Trophoblast cell (in vitro differentiated cells and primary cell): ENCODE data around the gene USP5.

ENCODE experiments used
- DNase-seq, 2 donors: peaks; one replicate each; pipeline ENCODE4 v3.0.0-alpha.2; 2016
- H2AFZ ChIP-seq: 2 replicates; pipeline ENCODE4 v1.6.1; 2013; ENCODE audit warnings: low read length, moderate library complexity, mild to moderate bottlenecking; ENCODE audit not compliant: insufficient read depth, poor library complexity
- H2AK5ac ChIP-seq: 2 replicates; pipeline ENCODE4 v1.6.1; 2013; ENCODE audit warnings: mild to moderate bottlenecking, low read length
- H2BK120ac ChIP-seq: 2 replicates; pipeline ENCODE4 v1.6.1; 2013; ENCODE audit warnings: low read length, mild to moderate bottlenecking, moderate library complexity; ENCODE audit not compliant: insufficient read depth, poor library complexity
- H2BK12ac ChIP-seq: 2 replicates; pipeline ENCODE4 v1.6.1; 2013; ENCODE audit warnings: mild to moderate bottlenecking, low read length, moderate library complexity
- H2BK5ac ChIP-seq: 2 replicates; pipeline ENCODE4 v1.6.1; 2013; ENCODE audit warnings: low read length, low read depth, moderate library complexity, mild to moderate bottlenecking; ENCODE audit not compliant: poor library complexity
- H3K14ac ChIP-seq: 2 replicates; pipeline ENCODE4 v1.6.1; 2013; ENCODE audit warnings: mild to moderate bottlenecking, low read length
- H3K18ac ChIP-seq: 2 replicates; pipeline ENCODE4 v1.6.1; 2013; ENCODE audit warnings: mild to moderate bottlenecking, low read length
- H3K23ac ChIP-seq: 2 replicates; pipeline ENCODE4 v1.6.1; 2013; ENCODE audit warnings: low read length
- H3K27ac ChIP-seq: 2 replicates; pipeline ENCODE4 v1.5.1; 2013; ENCODE audit warnings: low read depth, mild to moderate bottlenecking, inconsistent platforms, low read length, moderate library complexity
- H3K27me3 ChIP-seq: 2 replicates; pipeline ENCODE4 v1.6.1; 2013; ENCODE audit warnings: inconsistent platforms, mild to moderate bottlenecking, low read length, moderate library complexity; ENCODE audit not compliant: insufficient read depth
- H3K36me3 ChIP-seq, 2 experiments: 1 replicate in 1 of 2; 2 replicates in 1 of 2; pipeline ENCODE4 v1.6.1; 2013; ENCODE audit warnings: low read length in 2 of 2, mild to moderate bottlenecking in 2 of 2, moderate library complexity in 1 of 2; ENCODE audit not compliant: insufficient read depth in 2 of 2, control insufficient read depth in 1 of 2
- H3K4ac ChIP-seq: 2 replicates; pipeline ENCODE4 v1.6.1; 2013; ENCODE audit warnings: low read depth, mild to moderate bottlenecking, low read length, moderate library complexity
- H3K4me1 ChIP-seq, 2 experiments: 1 replicate in 1 of 2; 2 replicates in 1 of 2; pipeline ENCODE4 v1.6.1; 2013; ENCODE audit warnings: low read length in 2 of 2, mild to moderate bottlenecking in 2 of 2, moderate library complexity in 1 of 2; ENCODE audit not compliant: insufficient read depth in 2 of 2, control insufficient read depth in 1 of 2
- H3K4me2 ChIP-seq: 2 replicates; pipeline ENCODE4 v1.6.1; 2013; ENCODE audit warnings: inconsistent platforms, mild to moderate bottlenecking, low read length, moderate library complexity
- H3K4me3 ChIP-seq: 2 replicates; pipeline ENCODE4 v1.5.1; 2013; ENCODE audit warnings: mild to moderate bottlenecking, low read depth, low read length, inconsistent platforms
- H3K79me1 ChIP-seq: one replicate; pipeline ENCODE4 v1.6.1; 2013; ENCODE audit warnings: low read length
- H3K79me2 ChIP-seq: 2 replicates; pipeline ENCODE4 v1.6.1; 2013; ENCODE audit warnings: low read length, mild to moderate bottlenecking; ENCODE audit not compliant: control insufficient read depth, insufficient read depth, poor library complexity
- H3K9ac ChIP-seq: 2 replicates; pipeline ENCODE4 v1.6.1; 2013; ENCODE audit warnings: mild to moderate bottlenecking, low read length
- H3K9me3 ChIP-seq: 2 replicates; pipeline ENCODE4 v1.6.1; 2013; ENCODE audit warnings: low read depth, mild to moderate bottlenecking, control low read depth, inconsistent platforms, low read length; ENCODE audit not compliant: insufficient read depth
- H4K12ac ChIP-seq: 2 replicates; pipeline ENCODE4 v1.6.1; 2013; ENCODE audit warnings: low read depth, mild to moderate bottlenecking, low read length, moderate library complexity
- H4K8ac ChIP-seq: 2 replicates; pipeline ENCODE4 v1.6.1; 2013; ENCODE audit warnings: low read depth, mild to moderate bottlenecking, low read length, moderate library complexity
- H4K91ac ChIP-seq: one replicate; pipeline ENCODE4 v1.6.1; 2013; ENCODE audit warnings: low read depth, mild to moderate bottlenecking, low read length, moderate library complexity
- WGBS: extraction: QIAGEN DNeasy Blood & Tissue Kit; methylation state at CpG from one replicate; pipeline ENCODE4 v1.1.7; 2013; ENCODE audit warnings: missing lambda C conversion rate; ENCODE audit not compliant: insufficient read length, insufficient coverage; ENCODE audit errors: extremely low coverage; 5-methylcytosine and 5-hydroxymethylcytosine counted together

The USP5 gene

GRCh38 chr12:6867413-6868210 lies 15.7 kb downstream of the USP5 start, which contains the start of gene TPI1:
Gene TPI1 (plus strand): TSS chr12:6867531. CDS start chr12:6867567, 36 bp downstream.
- no CpG with 5 or more reads among the region's 86 CpGs for WGBS
- Histone ChIP-seq H4K12ac (peak within 1 kb of the TSS; percentile 61), H3K79me2 (peaks cover 16% of the 10 kb centered on the region)

GRCh38 chr12:6868211-6869048 lies 16.5 kb downstream of the USP5 start:
- Histone ChIP-seq H3K79me2 (peaks cover 20% of the 10 kb centered on the region), H3K4me1 (peaks cover 17 to 23% of the 10 kb centered on the region in 2 experiments), H3K9me3 (peaks cover 3% of the 10 kb centered on the region), H4K12ac (peak overlapping the region; percentile 13), H3K14ac (peak overlapping the region; percentile 99), H3K4ac (peak overlapping the region; percentile 93), H3K23ac (no peak overlapping the region), H3K27me3 (no peaks in the 10 kb centered on the region), H2BK12ac (no peak overlapping the region), H4K8ac (peak overlapping the region; percentile 80), H3K27ac (peak overlapping the region; percentile 14), H3K9ac (peak overlapping the region; percentile 83), H3K4me2 (peak overlapping the region; percentile 89), H3K18ac (peak overlapping the region; percentile 70), H3K79me1 (peaks cover 15% of the 10 kb centered on the region), H3K36me3 (peaks cover 49 to 53% of the 10 kb centered on the region in 2 experiments), H2AFZ (peak overlapping the region; percentile 20), H3K4me3 (peak overlapping the region; percentile 97), H2AK5ac (no peak overlapping the region), H2BK120ac (no peak overlapping the region), H2BK5ac (peak overlapping the region; percentile 63), H4K91ac (peak overlapping the region; percentile 92)
- no CpG with 5 or more reads among the region's 22 CpGs for WGBS
- no peak for DNase-seq

More at GRCh38 chr12:6867413-6868210, 15.7 kb downstream of the USP5 start, which contains the start of gene TPI1:
- peak within 1 kb of the TSS; percentile 88 for H2AK5ac ChIP-seq
- peak within 1 kb of the TSS; percentile 48 for H2BK120ac ChIP-seq
- H2AFZ ChIP-seq: peak within 1 kb of the TSS; percentile 20
- H3K4me1 ChIP-seq: peaks cover 17 to 23% of the 10 kb centered on the region in 2 experiments
- H3K4ac ChIP-seq: peak within 1 kb of the TSS; percentile 93
- no peak within 1 kb of the TSS for H2BK12ac ChIP-seq
- H3K27ac ChIP-seq: peak within 1 kb of the TSS; percentile 50
- peak within 1 kb of the TSS; percentile 89 for H3K4me2 ChIP-seq
- H3K18ac ChIP-seq: peak within 1 kb of the TSS; percentile 99
- peak within 1 kb of the TSS; percentile 97 for H3K4me3 ChIP-seq
- peak within 1 kb of the TSS; percentile 92 for H4K91ac ChIP-seq
- peak within 1 kb of the TSS; percentile 80 for H4K8ac ChIP-seq
- H2BK5ac ChIP-seq: peak within 1 kb of the TSS; percentile 63
- H3K9ac ChIP-seq: peak within 1 kb of the TSS; percentile 83
- H3K14ac ChIP-seq: peak within 1 kb of the TSS; percentile 99
- peaks cover 3% of the 10 kb centered on the region for H3K9me3 ChIP-seq
- no peaks in the 10 kb centered on the region for H3K27me3 ChIP-seq
- peaks cover 11% of the 10 kb centered on the region for H3K79me1 ChIP-seq
- peaks cover 55 to 60% of the 10 kb centered on the region in 2 experiments for H3K36me3 ChIP-seq
- peak; percentile 65 to 84 for DNase-seq
- H3K23ac ChIP-seq: peak within 1 kb of the TSS; percentile 24

- no CpG with 5 or more reads among the region's 12 CpGs for WGBS
- H4K8ac ChIP-seq: no peak overlapping the region
- no peak overlapping the region for H3K4me3 ChIP-seq
- H3K79me1 ChIP-seq: peaks cover 20% of the 10 kb centered on the region
- H4K91ac ChIP-seq: no peak overlapping the region
- no peak overlapping the region for H4K12ac ChIP-seq
- H3K14ac ChIP-seq: no peak overlapping the region
- H3K4ac ChIP-seq: no peak overlapping the region
- peaks cover 20% of the 10 kb centered on the region for H3K79me2 ChIP-seq
- H3K27ac ChIP-seq: no peak overlapping the region
- peak overlapping the region; percentile 89 for H3K4me2 ChIP-seq
- H2BK5ac ChIP-seq: no peak overlapping the region
- no peak overlapping the region for H2AFZ ChIP-seq
- H3K9ac ChIP-seq: no peak overlapping the region
- H2AK5ac ChIP-seq: no peak overlapping the region
- H3K23ac ChIP-seq: no peak overlapping the region
- peaks cover 40 to 45% of the 10 kb centered on the region in 2 experiments for H3K36me3 ChIP-seq
- H3K18ac ChIP-seq: no peak overlapping the region
- no peaks in the 10 kb centered on the region for H3K27me3 ChIP-seq
- H2BK12ac ChIP-seq: no peak overlapping the region
- peaks cover 17 to 26% of the 10 kb centered on the region in 2 experiments for H3K4me1 ChIP-seq
- H2BK120ac ChIP-seq: no peak overlapping the region
- peaks cover 3% of the 10 kb centered on the region for H3K9me3 ChIP-seq
- DNase-seq: peak; percentile 83 to 96
Measured at GRCh38 chr12:6869049-6870021, 17.4 kb downstream of the USP5 start.
